ENCODE measurements around the gene PARD3B. TPM values are rescaled to one million over a fixed set of nuclear protein-coding genes. Genes with fewer than 3 reads are reported as not detected.
A peak's percentile ranks its signal among the peaks of the same experiment; 100 is the strongest.

The PARD3B gene
- total and polyA plus RNA-seq, 10 of the 15 experiments (the other 5 are each of a cell fraction or from before 2014, with no cell fraction given) = 0.01 to 0.54 (median 0.07) TPM; not detected in 7

GRCh38 chr2:205372141-205372540 is 826.9 kb downstream of the PARD3B start:
- H3K4me3 ChIP-seq = no peak overlapping the region
- ChIA-PET POLR2A (no interaction called here), CTCF (no interaction called here), SMC1A (ENCODE audit: uncharacterized antibody, unreplicated experiment) (no interaction called here), RAD21 (ENCODE audit: unreplicated experiment) (no interaction called here)
- DNase-seq (ENCODE audit: low read depth, low spot score) (no peak), FAIRE-seq (no peak), ATAC-seq (no peak)
- 0 out of 4 replicates have a peak, but pooled peaks cover 0 to 2% of the 10 kb centered on the region in 2 experiments for H3K27me3 ChIP-seq (replicated peaks in 1 of 2; ENCODE audit: control insufficient read depth in 2 of 2, insufficient read depth in 2 of 2, low read length in 1 of 2)
- TF ChIP-seq TCF3 (IDR thresholded peaks at IDR 0.05; ENCODE audit: borderline replicate concordance, insufficient read depth, low read depth, low read length) (no peak), NR2C2 (IDR thresholded peaks at IDR 0.05; ENCODE audit: borderline replicate concordance, control insufficient read depth, insufficient read length, low read depth) (no peak), POLR2AphosphoS5 (IDR thresholded peaks at IDR 0.05; ENCODE audit: low read length) (no peak), PKNOX1 (IDR thresholded peaks at IDR 0.05) (peak; percentile 40; the same call in 1 of the 2 replicates)
- H3K27ac ChIP-seq (ENCODE audit: control insufficient read depth, insufficient read depth) = no peak overlapping the region
- in situ Hi-C loops (cut with MboI) = no loop called here
- no peaks in the 10 kb centered on the region for H4K20me1 ChIP-seq (ENCODE audit: control insufficient read depth, insufficient read depth)
- no peaks in the 10 kb centered on the region for H3K4me1 ChIP-seq (ENCODE audit: control insufficient read depth, insufficient read depth, low read length)
- H3K36me3 ChIP-seq (ENCODE audit: control insufficient read depth in 2 of 2, insufficient read depth in 2 of 2, low read length in 1 of 2) = no peaks in the 10 kb centered on the region
- H3K9me3 ChIP-seq (replicated peaks; ENCODE audit: control insufficient read depth, insufficient read depth, low read length) = no peaks in the 10 kb centered on the region
- BruUV-seq (replicated peaks) = no TSS peak
- no peak overlapping the region for H3K9ac ChIP-seq (ENCODE audit: control insufficient read depth, insufficient read depth, low read length)
- H2AFZ ChIP-seq (ENCODE audit: control insufficient read depth, low read depth, low read length) = no peak overlapping the region
- no peak overlapping the region for H3K4me2 ChIP-seq (ENCODE audit: control insufficient read depth, insufficient read depth)
- intact Hi-C loops (cut with micrococcal nuclease; ENCODE audit: unreplicated experiment) = no loop called here
- H3K79me2 ChIP-seq (ENCODE audit: control insufficient read depth, insufficient read depth, low read length) = no peaks in the 10 kb centered on the region

- no TSS peak for BruUV-seq (replicated peaks)
- WGBS (ENCODE audit: insufficient coverage, insufficient replicate concordance, low lambda C conversion rate, missing lambda C conversion rate) = 40% methylated on average over 9 of the region's 9 CpGs
- Histone ChIP-seq H3K9me3 (replicated peaks; ENCODE audit: control insufficient read depth, insufficient read depth, low read length) (no peaks in the 10 kb centered on the region), H3K9ac (ENCODE audit: control insufficient read depth, insufficient read depth, low read length) (no peak overlapping the region), H3K36me3 (ENCODE audit: control insufficient read depth in 2 of 2, insufficient read depth in 2 of 2, low read length in 1 of 2) (no peaks in the 10 kb centered on the region), H3K27me3 (replicated peaks in 1 of 2; ENCODE audit: control insufficient read depth in 2 of 2, insufficient read depth in 2 of 2, low read length in 1 of 2) (no peaks in the 10 kb centered on the region), H4K20me1 (ENCODE audit: control insufficient read depth, insufficient read depth) (no peaks in the 10 kb centered on the region), H3K4me3 (no peak overlapping the region), H2AFZ (ENCODE audit: control insufficient read depth, low read depth, low read length) (no peak overlapping the region), H3K79me2 (ENCODE audit: control insufficient read depth, insufficient read depth, low read length) (no peaks in the 10 kb centered on the region), H3K4me2 (ENCODE audit: control insufficient read depth, insufficient read depth) (no peak overlapping the region), H3K4me1 (ENCODE audit: control insufficient read depth, insufficient read depth, low read length) (no peaks in the 10 kb centered on the region), H3K27ac (ENCODE audit: control insufficient read depth, insufficient read depth) (no peak overlapping the region)
- ChIA-PET RAD21 (ENCODE audit: unreplicated experiment) (no interaction called here), CTCF (no interaction called here), SMC1A (ENCODE audit: uncharacterized antibody, unreplicated experiment) (interaction anchor here (0.9 kb wide), 1 partner anchor 300 kb away, joined by 3 read pairs; no protein-coding TSS in a partner anchor), POLR2A (no interaction called here)
- intact Hi-C loops (cut with micrococcal nuclease; ENCODE audit: unreplicated experiment) = no loop called here
- in situ Hi-C loops (cut with MboI) = no loop called here
- no peak for ATAC-seq
- no peak for DNase-seq (ENCODE audit: low read depth, low spot score)
- no peak for FAIRE-seq
- no peak for TF ChIP-seq NRF1 (conservative IDR thresholded peaks at IDR 0.05; ENCODE audit: low read depth, low read length)
- no peak for TF ChIP-seq MEF2B (IDR thresholded peaks at IDR 0.05; ENCODE audit: partially characterized antibody, poor library complexity, severe bottlenecking)
- TF ChIP-seq BMI1 (IDR thresholded peaks at IDR 0.05; ENCODE audit: borderline replicate concordance) = no peak
- TF ChIP-seq CREB1 (IDR thresholded peaks at IDR 0.05; ENCODE audit: low read depth) = no peak
- no peak for TF ChIP-seq SMC3 (IDR thresholded peaks at IDR 0.05; ENCODE audit: borderline replicate concordance, low read length)
- TF ChIP-seq TCF12 (IDR thresholded peaks at IDR 0.05; ENCODE audit: low read depth, low read length) = no peak
- no peak for TF ChIP-seq ZZZ3 (IDR thresholded peaks at IDR 0.05; ENCODE audit: control insufficient read depth, insufficient read length, low read depth)
- no peak for TF ChIP-seq MEF2A (IDR thresholded peaks at IDR 0.05; ENCODE audit: insufficient read depth, low read depth, low read length)
- TF ChIP-seq, protein P1, sequence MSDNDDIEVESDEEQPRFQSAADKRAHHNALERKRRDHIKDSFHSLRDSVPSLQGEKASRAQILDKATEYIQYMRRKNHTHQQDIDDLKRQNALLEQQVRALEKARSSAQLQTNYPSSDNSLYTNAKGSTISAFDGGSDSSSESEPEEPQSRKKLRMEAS (IDR thresholded peaks at IDR 0.05; ENCODE audit: low read depth, low read length) = no peak
- TF ChIP-seq KDM1A (IDR thresholded peaks at IDR 0.05; ENCODE audit: borderline replicate concordance) = no peak
Measured at GRCh38 chr2:205375461-205376448, 830.5 kb downstream of the PARD3B start.
